Prostate gland (tissue), 2 donors: Measurements from ENCODE around the gene ADGRL3.

Experiments used
- POLR2A ChIP-seq: fragments of 450-650 bp; IDR thresholded peaks from one replicate; pipeline ENCODE4 v1.6.1; 2016; ENCODE audit warnings: antibody characterized with exemption, mild to moderate bottlenecking
- TF ChIP-seq, protein P1 (sequence below), 4 experiments: fragments of 200-600 bp in 2 of 4; fragments of 450-650 bp in 2 of 4; sonication (generic) in 2 of 4; IDR thresholded peaks; 1 replicate in 3 of 4; 2 replicates in 1 of 4; pipeline ENCODE4 v1.5.1; 2016 to 2019; ENCODE audit warnings: antibody characterized with exemption in 4 of 4, mild to moderate bottlenecking in 2 of 4, moderate library complexity in 2 of 4

GRCh38 chr4:61318431-61318830 is 118.3 kb downstream of the ADGRL3 start:
- no peak for TF ChIP-seq POLR2A
- TF ChIP-seq, protein P1, sequence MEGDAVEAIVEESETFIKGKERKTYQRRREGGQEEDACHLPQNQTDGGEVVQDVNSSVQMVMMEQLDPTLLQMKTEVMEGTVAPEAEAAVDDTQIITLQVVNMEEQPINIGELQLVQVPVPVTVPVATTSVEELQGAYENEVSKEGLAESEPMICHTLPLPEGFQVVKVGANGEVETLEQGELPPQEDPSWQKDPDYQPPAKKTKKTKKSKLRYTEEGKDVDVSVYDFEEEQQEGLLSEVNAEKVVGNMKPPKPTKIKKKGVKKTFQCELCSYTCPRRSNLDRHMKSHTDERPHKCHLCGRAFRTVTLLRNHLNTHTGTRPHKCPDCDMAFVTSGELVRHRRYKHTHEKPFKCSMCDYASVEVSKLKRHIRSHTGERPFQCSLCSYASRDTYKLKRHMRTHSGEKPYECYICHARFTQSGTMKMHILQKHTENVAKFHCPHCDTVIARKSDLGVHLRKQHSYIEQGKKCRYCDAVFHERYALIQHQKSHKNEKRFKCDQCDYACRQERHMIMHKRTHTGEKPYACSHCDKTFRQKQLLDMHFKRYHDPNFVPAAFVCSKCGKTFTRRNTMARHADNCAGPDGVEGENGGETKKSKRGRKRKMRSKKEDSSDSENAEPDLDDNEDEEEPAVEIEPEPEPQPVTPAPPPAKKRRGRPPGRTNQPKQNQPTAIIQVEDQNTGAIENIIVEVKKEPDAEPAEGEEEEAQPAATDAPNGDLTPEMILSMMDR (IDR thresholded peaks at IDR 0.05): no peak
